Parathyroid adenoma (tissue), 2 donors: ENCODE data around the gene DGKB.

Experiments
- H2AFZ ChIP-seq: fragments of 300-600 bp; sonication (generic); one replicate; pipeline ENCODE4 v1.7.0; 2017; ENCODE audit warnings: antibody characterized with exemption, mild to moderate bottlenecking
- H3K27ac ChIP-seq: fragments of 300-600 bp; sonication (generic); one replicate; pipeline ENCODE4 v1.7.0; 2017
- H3K27me3 ChIP-seq: fragments of 300-600 bp; sonication (generic); one replicate; pipeline ENCODE4 v1.7.0; 2017; ENCODE audit warnings: low read length; ENCODE audit not compliant: control insufficient read depth, insufficient read depth
- H3K36me3 ChIP-seq: fragments of 300-600 bp; sonication (generic); one replicate; pipeline ENCODE4 v1.7.0; 2017; ENCODE audit warnings: low read length; ENCODE audit not compliant: control insufficient read depth, insufficient read depth
- H3K4me1 ChIP-seq: fragments of 300-600 bp; sonication (generic); one replicate; pipeline ENCODE4 v1.7.0; 2017; ENCODE audit warnings: control low read depth
- H3K4me2 ChIP-seq: fragments of 300-600 bp; sonication (generic); one replicate; pipeline ENCODE4 v1.7.0; 2017; ENCODE audit warnings: low read length
- H3K4me3 ChIP-seq: fragments of 300-600 bp; sonication (generic); one replicate; pipeline ENCODE4 v1.7.0; 2017; ENCODE audit warnings: low read depth, low read length
- H3K79me2 ChIP-seq: fragments of 300-600 bp; sonication (generic); one replicate; pipeline ENCODE4 v1.7.0; 2017; ENCODE audit warnings: control low read depth
- H3K9ac ChIP-seq: fragments of 300-600 bp; sonication (generic); one replicate; pipeline ENCODE4 v1.7.0; 2017; ENCODE audit warnings: mild to moderate bottlenecking
- H3K9me3 ChIP-seq: fragments of 300-600 bp; sonication (generic); one replicate; pipeline ENCODE4 v1.7.0; 2017; ENCODE audit warnings: low read length; ENCODE audit not compliant: control insufficient read depth
- CTCF ChIP-seq: fragments of 300-600 bp; sonication (generic); IDR thresholded peaks from one replicate; pipeline ENCODE4 v1.7.0; 2017; ENCODE audit warnings: antibody characterized with exemption, mild to moderate bottlenecking
- donor health status: primary hyperparathyroidism.

Gene DGKB

DNA sequence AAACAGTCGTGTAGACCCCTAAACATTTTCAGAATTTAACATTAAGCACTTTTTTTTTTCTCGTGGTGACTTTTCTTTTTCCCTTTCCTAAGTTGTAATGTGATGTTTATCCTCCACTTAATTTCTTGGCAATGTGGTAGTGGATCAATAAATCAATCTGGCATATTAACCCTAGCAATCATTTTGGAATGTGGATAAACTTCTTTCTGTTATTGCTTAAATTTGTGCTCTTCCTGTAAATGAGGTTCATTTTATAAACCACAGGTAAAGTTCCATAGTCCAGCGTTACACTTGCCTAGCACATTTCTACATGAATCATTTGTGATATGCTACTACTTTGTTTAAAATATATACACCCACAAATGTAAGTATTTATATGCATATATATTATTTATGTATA lies 665.7 kb downstream of the DGKB start:
- Histone ChIP-seq H3K27me3 (no peaks in the 10 kb centered on the region), H3K79me2 (no peaks in the 10 kb centered on the region), H3K4me3 (no peak overlapping the region), H3K9ac (no peak overlapping the region), H3K27ac (no peak overlapping the region), H3K4me1 (no peaks in the 10 kb centered on the region), H2AFZ (no peak overlapping the region), H3K4me2 (no peak overlapping the region), H3K36me3 (no peaks in the 10 kb centered on the region), H3K9me3 (no peaks in the 10 kb centered on the region)
- TF ChIP-seq CTCF: no peak

DNA sequence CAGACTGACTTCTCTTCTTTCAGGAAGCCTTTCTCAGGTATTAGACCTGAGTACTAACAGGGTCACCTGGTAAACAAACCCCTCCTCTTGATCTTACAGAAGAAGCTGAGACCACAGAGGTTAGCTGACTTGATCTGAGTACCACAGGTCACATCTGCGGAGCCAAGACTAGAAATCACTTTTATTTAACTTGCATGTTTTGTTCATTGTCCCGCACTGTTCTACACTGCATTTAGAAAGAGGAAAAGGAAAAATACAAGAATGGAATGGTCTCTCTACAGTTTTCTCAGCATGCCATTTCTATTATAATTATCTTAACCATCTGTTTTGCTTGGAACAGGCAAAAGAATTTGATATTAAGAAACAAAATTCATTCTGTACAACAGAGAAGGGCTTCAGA lies 667.5 kb downstream of the DGKB start:
- no peaks in the 10 kb centered on the region for H3K27me3 ChIP-seq
- no peak overlapping the region for H3K4me2 ChIP-seq
- no peak overlapping the region for H3K27ac ChIP-seq
- H2AFZ ChIP-seq: no peak overlapping the region
- no peak for TF ChIP-seq CTCF
- no peaks in the 10 kb centered on the region for H3K79me2 ChIP-seq
- H3K9me3 ChIP-seq: no peaks in the 10 kb centered on the region
- no peak overlapping the region for H3K4me3 ChIP-seq
- H3K36me3 ChIP-seq: no peaks in the 10 kb centered on the region
- H3K9ac ChIP-seq: no peak overlapping the region
- no peaks in the 10 kb centered on the region for H3K4me1 ChIP-seq

- Histone ChIP-seq H3K9me3 (no peaks in the 10 kb centered on the region), H3K9ac (no peak overlapping the region), H3K79me2 (no peaks in the 10 kb centered on the region), H2AFZ (no peak overlapping the region), H3K27me3 (no peaks in the 10 kb centered on the region), H3K4me2 (no peak overlapping the region), H3K4me3 (no peak overlapping the region), H3K36me3 (no peaks in the 10 kb centered on the region), H3K4me1 (no peaks in the 10 kb centered on the region), H3K27ac (no peak overlapping the region)
- no peak for TF ChIP-seq CTCF
Observed at GRCh38 chr7:14233868-14234369, 668.6 kb downstream of the DGKB start.

DNA sequence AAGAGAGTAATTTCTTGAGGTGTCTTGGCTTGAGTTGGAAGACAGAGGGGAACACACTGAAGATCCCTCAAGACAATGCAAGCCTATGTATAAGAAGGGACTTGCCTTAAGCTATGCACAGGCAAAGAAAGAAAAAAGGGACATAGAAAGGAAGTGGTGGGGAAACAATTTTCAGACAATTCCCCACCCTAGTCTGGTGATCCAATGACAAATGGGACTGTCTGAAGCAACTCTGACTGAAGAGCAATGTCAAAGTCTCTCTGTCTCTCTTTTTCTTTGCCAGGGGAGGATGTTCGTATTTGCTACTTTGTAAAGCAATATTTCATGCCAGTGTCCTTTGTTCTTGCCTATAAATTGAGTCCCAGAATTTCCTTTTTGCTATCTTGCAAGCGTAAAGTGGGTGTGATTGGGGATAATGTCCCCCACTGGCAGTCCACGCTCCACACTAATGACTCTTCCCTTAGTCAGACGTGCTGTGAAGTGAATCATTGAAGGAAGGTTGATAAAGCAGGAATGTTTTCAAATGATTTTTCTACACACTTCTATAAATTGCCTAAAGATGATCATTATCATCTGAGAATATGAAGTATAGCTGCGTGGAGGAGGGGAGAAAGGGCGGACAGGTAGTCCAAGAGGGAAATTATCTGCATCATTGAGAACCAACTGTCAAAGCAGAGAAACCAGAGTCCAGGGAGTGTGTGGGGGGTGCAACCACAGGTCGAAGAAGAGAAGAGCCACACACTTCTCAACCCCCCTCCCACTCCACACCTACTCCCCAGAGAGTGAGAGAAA lies 669.3 kb downstream of the DGKB start:
- Histone ChIP-seq H3K9me3 (no peaks in the 10 kb centered on the region), H3K4me3 (no peak overlapping the region), H2AFZ (no peak overlapping the region), H3K27ac (no peak overlapping the region), H3K4me1 (no peaks in the 10 kb centered on the region), H3K79me2 (no peaks in the 10 kb centered on the region), H3K4me2 (no peak overlapping the region), H3K9ac (no peak overlapping the region), H3K27me3 (no peaks in the 10 kb centered on the region), H3K36me3 (no peaks in the 10 kb centered on the region)
- TF ChIP-seq CTCF: no peak

DNA sequence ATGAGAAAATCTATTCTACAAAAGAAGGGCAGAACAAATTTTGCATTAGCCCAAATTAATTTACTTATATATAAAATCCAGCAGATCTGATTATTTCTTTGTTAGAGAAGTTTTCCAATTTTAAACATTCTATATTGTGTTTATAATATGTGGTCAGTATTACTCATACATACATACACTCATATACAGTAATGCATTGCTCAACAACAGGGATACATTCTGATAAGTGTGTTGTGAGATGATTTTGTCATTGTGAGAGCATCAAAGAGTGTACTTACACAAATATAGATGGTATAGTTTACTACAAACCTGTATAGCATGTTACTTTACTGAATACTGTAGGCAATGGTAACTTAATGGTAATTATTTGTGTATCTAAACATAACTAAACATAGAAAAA lies 673.5 kb downstream of the DGKB start:
- no peaks in the 10 kb centered on the region for H3K4me1 ChIP-seq
- no peak overlapping the region for H3K27ac ChIP-seq
- no peaks in the 10 kb centered on the region for H3K79me2 ChIP-seq
- H3K4me2 ChIP-seq: no peak overlapping the region
- H2AFZ ChIP-seq: no peak overlapping the region
- no peaks in the 10 kb centered on the region for H3K36me3 ChIP-seq
- H3K9me3 ChIP-seq: no peaks in the 10 kb centered on the region
- TF ChIP-seq CTCF: no peak
- H3K4me3 ChIP-seq: no peak overlapping the region
- no peaks in the 10 kb centered on the region for H3K27me3 ChIP-seq
- no peak overlapping the region for H3K9ac ChIP-seq
